GDM1 (cell line): ENCODE data around the gene DNAJC4.
A peak's percentile ranks its signal among the peaks of the same experiment; 100 is the strongest.

Experiments used
- DNase-seq: peaks from one replicate; lab custom pipeline; 2025; lab: John Stamatoyannopoulos, UW

The DNAJC4 gene, protein sequence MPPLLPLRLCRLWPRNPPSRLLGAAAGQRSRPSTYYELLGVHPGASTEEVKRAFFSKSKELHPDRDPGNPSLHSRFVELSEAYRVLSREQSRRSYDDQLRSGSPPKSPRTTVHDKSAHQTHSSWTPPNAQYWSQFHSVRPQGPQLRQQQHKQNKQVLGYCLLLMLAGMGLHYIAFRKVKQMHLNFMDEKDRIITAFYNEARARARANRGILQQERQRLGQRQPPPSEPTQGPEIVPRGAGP

DNA sequence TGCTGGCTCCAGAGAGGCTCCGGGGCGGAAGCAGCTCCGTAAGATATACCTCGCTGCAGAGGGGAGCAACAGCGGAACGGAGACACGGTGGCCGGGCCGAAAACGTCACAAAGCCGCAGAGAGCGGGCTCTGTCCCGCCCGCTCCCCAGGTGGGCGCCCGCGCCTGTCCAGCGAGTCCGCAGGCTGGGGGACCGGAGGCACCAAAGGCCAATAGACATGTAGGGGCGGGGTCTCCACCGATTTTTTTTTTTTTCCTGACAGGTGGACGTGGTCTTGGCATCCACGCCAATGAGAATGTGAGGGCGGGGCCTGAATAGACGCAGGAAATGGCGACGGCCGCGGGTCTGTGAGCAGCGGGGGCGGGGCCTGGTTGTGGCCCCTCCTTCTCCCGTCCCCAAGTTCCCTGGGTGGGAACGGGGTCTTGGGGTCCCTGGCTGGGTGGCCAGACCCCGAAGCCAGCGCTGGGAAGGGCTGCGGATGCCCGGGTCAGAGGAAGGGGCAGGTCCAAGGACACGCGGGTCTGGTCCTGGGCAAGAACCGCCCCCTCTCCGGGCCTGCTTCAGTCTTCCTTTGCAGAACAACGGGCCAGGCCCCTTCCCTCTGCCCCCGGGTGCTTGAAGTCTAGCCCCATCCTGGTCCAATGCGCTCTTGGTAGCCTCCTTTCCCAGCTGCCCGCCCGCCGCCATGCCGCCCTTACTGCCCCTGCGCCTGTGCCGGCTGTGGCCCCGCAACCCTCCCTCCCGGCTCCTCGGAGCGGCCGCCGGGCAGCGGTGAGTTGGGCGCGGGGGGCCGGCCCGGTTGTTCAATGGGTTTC is at the start of gene DNAJC4:
Gene DNAJC4, plus strand, starts transcription at position 378 of the 814 bp plus-strand sequence. Its CDS starts 307 bp downstream, at position 685.
- peak; percentile 87 for DNase-seq

DNA sequence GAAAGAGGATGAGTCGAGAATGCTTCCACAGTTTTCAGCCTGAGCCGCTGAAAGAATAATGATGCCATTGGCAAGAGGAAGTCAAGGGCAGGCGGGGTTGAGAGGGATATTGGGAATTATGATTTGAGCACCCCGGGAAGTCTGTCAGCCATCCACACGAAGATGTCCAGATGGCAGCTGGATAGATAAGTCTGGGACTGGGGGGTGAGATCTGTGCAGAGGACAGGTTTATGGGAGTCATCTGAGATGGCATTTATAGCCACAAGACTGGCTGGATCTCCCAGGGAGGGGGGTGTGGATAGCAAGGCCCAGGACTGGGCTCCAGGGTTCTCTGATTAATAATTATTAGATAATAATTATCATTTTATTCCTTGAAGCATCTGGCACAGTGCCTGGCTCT is 49.5 kb upstream of the DNAJC4 start:
- DNase-seq: no peak

DNA sequence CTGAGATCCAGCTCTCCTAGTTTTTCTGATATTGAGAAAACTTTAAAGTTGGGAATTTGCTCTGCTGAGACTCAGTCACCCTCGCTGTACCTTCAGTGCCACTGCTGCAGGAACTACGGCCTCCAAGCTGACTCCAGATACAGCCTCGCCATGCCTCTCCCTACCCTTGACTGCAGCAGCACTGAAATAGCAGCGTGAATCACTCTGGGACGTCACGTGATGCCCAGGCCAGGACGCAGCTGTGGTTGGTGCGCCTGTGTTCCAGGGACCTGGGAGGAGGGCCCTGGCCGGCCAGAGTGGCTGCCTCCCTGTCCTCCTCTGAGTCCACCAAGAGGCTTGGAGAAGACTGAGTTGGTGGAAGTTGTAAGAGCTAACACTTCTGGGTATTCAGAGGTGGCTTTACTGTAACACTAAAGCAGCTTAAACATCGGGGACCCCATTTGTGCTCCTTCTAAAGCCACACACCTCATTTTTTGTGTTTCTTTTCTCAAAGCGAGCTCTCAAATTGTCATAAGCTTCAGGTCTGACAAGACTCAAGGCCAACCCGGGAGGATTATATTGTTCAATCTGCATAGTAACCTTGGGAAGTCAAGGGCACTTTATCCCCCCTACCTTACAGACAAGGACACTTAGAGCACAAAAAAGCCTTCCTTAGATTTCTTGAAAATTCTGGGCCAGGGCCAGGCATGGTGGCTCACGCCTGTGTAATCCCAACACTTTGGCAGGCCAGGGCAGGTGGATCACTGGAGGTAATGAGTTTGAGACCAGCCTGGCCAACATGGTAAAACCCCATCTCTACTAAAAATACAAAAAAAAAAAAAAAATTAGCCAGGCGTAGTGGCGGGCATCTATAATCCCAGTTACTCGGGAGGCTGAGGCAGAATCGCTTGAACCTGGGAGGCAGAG is 48.6 kb upstream of the DNAJC4 start:
- DNase-seq: peak; percentile 78

DNA sequence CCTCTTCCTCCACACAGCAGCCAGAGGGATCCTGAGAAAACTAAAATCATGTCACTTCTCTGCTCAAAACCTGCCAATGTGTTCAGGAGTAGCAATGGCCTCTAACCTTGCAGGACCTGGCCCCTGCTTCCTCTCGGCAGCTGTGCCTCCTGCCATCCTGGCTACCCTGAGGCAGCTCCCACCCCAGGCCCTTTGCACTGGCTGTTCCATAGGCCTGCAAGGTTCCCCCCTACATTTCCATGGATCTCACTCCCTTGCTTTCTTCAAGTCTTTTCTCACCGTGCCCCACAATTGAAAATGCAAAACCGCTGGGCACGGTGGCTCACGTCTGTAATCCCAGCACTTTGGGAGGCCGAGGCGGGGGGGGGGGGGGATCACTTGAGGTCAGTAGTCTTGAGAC is 46.5 kb upstream of the DNAJC4 start:
- no peak for DNase-seq

DNA sequence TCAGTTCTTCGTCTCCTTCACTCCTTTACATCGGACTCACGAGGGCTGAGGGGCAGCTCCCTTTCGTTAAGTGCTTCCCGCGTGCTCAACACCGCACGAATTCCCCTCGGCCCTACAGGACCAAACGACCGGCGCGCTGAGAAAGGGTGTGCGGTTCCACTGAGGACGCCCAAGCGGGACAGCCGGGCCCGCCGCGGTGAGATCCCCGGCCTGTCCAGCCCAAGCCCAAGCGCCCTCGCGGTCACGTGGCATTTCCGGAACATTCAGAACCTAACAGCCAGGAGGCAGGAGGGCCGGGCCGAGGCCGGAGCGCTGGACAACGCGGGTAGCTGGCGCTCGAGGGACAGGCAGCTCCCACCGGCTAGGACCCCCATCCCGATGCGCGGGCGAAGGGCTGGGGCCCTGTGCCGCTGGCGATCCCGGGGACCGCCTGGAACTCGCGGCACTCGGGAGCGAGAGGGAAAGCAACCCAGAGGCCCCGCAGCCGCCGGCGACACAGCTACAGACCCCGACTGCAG is 45.1 kb upstream of the DNAJC4 start:
- peak; percentile 30 for DNase-seq

DNA sequence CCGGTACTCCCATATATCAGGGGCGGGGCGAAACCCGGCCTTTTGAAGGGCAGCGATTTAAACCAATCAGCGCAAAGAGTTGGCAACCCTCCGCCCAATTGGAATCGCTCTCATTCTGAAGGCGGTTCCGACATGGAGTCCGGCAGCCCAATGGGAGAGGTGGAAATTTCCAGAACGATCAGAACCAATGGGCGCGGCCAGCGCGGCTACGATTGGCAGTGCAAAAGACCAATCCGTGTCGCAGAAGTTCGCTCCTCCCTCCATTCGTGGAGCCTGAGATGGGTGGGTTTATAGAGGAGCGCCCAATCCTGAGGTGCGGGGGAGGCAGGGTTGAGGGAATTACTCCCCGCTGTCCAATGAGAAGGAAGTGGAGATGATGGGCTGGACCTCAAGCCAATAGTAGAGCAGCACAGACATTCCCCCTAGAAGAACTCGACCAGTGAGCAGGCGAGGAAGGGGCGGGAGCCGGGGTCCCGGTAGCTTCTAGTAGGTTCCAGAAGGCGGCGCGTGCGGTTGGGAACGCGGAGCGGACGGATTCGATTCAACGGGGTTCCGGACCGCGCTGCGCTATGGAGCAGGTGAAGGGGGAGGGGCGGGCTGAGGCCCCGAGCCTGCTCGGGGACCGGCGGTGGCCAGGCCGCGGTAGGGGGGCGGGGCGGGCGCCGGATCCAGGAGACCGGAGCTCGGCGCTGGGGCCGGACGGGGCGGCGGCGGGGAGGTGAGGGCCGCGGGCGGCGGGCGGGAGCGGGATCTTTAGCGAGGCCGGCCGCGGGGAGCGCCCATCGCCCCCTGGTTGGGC is 44.5 kb upstream of the DNAJC4 start, which contains the start of gene STIP1:
Gene STIP1, plus strand, starts transcription at position 479 of the 799 bp plus-strand sequence. Its CDS starts 91 bp downstream, at position 570.
- peak; percentile 100 for DNase-seq

DNA sequence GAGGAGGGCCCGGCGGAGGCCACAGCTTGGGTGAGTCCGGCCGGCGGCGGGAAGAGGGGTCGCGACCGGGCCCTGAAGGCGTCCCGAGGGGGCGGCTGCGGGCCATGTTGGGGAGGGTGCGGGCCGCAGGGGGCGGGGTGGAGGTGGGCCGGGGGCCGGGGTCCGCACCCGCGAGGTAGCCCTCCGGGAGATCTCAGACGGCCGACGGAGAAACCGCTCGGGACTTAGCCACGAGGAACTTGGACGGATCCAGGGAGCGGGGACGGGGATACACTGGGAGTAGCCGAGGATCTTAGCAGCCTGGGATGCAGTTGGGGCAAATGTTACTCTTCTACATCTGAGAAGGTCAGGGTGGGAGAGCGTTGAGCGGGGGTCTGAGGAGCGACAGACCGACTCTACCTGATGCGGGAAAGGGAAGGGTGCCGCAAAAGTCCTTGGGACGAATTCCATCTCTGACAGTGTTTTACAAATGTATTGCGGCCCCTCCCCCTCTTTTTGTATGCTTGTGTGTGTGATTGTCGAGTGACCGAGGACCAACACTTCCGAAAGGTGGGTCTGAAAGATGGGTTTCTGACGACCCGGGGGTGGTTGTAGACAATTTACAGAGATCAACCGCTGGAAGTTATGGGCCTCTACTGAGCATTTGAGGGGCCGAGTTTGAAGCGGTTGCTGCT is 43.7 kb upstream of the DNAJC4 start:
- no peak for DNase-seq

DNA sequence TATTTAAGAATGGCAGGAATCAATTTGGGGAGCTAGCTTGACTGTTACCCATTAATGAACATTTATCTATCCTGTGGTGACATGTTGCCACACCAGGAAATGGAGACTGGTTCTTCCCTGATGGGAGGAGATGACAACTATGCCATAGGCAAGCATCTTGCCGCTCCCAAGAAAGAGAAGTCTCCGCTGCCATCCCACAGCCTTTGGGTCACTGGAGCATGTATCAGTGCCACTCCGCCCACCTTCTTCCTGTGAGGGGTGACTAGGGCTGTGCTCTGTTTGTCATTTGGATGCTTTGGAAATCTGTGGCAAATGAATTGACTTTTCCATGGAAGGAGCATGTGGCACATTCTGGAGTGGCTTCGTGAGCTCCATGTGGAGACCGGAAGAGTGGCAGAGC is 37.9 kb upstream of the DNAJC4 start:
- DNase-seq: no peak

DNA sequence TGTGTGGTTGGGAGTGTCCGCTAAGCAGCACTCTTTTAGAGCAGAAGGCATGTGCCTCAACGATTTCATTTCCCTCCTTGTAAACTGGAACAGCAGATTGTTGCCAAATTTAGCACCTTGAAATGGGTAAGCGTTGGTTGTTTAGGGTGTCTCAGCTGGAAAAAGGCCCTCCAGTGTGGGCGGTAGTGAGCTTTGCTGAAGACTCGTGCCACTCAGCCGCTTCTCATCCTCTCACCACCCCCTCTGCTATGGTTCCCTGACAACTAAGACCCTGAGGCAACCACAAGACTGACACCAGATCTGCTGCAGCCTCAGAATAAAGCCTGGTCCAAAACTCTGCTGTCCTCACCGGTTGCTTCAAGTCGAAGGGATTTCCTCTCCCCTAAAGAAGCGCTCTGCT is 33.7 kb upstream of the DNAJC4 start:
- no peak for DNase-seq

DNA sequence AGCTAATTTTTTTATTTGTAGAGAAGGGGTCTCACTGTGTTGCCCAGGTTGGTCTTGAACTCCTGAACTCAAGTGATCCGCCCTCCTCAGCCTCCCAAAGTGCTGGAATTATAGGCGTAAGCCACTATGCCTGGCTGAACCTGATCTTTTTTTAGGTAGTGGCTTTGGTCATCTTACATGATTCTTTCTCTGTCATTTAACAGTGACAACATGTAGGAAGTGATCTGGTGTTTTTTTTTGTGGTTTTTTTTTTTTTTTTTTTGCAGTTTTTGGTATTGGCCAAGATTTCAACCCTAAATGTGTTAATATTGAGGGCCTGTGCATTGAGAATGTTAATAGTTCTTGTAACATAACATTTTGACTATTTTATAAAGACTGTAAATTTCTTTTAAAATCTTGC is 31.8 kb upstream of the DNAJC4 start:
- no peak for DNase-seq

DNA sequence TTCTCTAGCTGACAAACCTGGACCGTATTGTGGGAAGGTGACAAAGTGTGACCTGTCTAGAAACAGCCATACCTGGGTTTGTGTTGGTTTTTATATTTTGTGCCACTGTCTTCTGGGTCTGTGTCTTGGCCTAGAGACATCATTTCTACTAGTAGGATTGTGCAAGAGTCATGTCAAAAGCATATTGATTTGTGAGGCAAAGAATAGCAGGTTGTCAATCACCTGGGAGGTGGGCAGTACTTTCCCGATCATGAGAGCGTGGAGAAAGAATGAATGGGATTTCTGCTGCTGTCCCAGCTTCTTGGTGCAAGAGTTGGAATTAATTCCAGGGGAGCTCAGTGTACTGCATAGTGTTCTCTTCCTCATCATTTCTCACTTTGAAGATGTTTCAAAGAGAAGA is 28.8 kb upstream of the DNAJC4 start:
- DNase-seq: no peak

DNA sequence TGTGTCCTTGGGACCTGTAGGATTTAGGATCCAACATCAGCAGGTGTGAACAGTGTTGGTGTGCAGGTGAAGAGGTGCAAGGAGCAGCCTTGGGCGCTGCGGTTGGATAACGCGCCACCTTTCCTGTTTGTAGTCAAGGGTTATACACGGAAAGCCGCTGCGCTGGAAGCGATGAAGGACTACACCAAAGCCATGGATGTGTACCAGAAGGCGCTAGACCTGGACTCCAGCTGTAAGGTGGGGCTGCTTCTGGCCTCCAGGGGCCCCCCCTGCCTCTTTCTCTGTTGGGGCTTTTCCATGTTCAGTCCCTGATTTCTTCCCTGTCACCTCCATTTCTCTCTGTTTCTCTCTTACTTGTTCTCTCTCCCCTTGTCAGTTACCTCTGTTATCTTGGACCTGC is 27.4 kb upstream of the DNAJC4 start:
- no peak for DNase-seq

DNA sequence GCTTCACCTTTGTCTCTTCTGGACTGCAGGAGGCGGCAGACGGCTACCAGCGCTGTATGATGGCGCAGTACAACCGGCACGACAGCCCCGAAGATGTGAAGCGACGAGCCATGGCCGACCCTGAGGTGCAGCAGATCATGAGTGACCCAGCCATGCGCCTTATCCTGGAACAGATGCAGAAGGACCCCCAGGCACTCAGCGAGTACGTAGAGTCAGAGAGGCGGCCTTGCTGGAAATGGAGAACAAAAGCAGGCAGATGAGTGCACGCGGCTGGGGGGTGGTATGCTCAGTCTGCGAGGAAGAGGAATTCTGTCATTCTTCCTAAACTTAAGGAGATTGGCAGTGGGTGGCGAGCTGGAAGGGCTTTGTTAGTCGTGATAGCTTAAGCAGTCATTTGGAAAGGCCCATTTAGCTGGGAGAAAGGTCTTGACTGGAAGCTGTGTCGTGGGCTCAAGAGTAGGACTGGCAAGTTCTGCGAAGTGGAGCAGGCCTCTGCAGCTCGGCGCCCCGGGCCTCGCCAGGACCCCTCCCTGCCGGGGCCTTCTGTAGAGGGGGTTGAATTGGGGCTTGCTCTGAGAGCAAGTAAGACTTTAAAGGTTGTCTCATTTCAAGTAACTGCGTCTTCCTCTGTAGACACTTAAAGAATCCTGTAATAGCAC is 26.8 kb upstream of the DNAJC4 start:
- DNase-seq: no peak

DNA sequence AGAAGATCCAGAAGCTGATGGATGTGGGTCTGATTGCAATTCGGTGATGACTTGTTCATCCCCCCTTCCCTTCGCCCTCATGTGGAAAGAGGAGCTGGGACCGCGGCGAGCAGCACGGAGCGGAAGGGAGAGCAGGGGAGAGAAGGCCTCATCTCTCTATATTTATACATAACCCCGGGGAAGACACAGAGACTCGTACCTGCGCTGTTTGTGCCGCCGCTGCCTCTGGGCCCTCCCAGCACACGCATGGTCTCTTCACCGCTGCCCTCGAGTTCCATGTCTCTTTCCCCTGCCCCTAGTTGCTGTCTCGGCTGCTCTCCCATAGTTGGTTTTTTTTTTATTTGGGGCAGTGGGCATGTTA is 26.3 kb upstream of the DNAJC4 start:
- DNase-seq: no peak

DNA sequence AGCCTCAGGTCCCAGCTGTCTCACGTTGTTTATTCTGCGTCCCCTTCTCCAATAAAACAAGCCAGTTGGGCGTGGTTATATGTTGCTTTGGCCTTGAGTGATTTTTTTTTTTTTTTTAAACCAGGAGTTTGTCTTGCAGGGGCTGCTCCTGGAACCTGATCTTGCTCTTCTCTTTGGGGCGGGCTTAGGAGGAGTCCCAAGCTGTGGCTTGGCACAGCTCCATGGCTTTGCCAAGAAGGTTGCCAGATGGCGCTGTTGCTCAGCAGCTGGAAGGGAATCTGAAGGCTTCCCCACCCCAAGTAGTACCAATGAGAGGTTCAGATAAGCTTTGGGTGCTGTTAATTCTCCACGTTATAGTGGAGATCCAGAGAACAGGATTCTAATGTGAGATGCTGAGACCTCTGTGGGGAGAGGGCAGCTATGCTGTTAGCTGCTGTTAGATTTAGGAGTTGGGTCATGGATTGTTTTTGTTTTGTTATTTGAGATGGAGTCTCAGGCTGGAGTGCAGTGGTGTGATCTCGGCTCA is 25.8 kb upstream of the DNAJC4 start:
- DNase-seq: peak; percentile 78

DNA sequence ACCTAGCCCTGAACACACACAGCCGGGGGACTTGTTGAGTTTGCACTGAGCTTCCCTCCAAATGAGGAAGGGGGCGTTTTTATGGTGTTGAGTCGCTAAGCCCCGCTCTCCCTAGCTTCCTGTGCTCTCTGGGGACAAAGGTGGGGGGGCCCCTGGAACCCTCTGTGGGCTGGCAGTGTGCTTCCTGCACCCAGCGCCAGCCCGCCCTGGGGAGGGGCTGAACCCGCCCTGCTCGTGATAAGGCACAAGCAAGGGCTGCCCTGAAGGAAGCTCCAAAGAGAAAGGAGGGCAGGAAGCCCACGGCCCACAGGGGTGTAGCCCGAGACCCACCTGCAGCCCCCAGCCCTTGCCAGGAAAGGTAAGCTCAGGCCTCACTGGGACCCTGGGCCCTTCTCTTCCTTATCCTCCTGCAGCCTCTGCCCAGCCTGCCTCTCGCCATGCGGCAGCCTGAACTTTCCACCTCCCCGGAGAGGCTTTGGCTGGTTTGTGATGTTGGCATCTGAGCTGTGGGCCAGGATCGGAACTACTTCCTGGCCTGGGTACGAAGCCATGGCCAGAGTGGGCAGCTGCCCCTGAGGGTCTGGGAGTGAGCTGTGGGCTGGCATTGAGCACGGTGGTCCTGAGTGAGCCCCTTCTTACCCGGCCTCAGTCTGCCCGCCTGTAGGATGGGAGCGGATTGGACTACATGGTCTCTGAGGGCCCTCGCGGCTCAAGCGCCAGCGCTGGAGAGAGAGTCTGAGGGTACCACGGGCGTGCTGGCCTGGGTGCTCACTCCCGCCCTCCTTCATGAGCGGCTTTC is 23.7 kb upstream of the DNAJC4 start, which contains the start of gene FERMT3:
Gene FERMT3, plus strand, starts transcription at position 265 of the 799 bp plus-strand sequence. CDS start 644 bp downstream, outside the sequence.
- peak; percentile 87 for DNase-seq

DNA sequence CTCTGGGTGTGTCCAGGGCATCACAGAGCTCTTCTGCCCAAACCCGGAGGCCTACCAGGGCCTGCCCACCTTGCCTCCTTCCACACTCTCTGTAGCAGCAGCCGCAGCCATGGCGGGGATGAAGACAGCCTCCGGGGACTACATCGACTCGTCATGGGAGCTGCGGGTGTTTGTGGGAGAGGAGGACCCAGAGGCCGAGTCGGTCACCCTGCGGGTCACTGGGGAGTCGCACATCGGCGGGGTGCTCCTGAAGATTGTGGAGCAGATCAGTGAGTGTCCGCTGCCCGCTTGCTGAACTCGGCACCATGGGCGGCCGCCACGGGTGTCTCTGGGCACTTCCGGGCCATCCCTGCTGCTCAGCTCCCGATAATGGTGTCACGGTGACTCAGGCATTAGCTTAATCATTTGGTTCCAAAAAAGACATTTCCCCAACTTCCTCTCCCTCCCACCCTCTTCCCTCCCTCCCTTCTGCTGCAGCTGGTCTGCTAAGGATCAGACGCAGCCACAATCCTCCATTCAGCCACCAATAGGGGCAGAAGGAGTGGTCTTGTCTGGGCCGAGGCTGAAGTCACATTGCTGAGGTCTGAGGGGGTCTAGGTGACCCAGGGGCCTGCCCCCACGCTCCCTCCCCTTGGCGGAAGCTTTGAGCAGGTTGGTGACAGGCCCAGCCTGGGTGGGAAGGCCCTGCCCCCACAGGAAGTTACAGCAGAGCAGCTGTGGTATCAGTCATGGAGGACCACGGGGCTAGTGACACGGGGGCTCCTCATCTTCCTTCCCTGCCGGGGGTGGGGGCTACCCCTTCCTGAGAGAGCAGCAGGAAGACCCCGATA is 22.9 kb upstream of the DNAJC4 start:
- DNase-seq: peak; percentile 79
